B cell (primary cell): ENCODE results near the gene CCL17.

Experiments
- EZH2 ChIP-seq: IDR thresholded peaks from 2 replicates; pipeline ENCODE4 v1.6.1; 2012; ENCODE audit warnings: borderline replicate concordance, low read depth, mild to moderate bottlenecking, moderate library complexity, low read length; ENCODE audit not compliant: insufficient read depth, poor library complexity, severe bottlenecking
- TF ChIP-seq, protein P1 (sequence below): fragments of 200-600 bp; IDR thresholded peaks from one replicate; pipeline ENCODE4 v1.8.0; 2022; ENCODE audit warnings: antibody characterized with exemption, mild to moderate bottlenecking

DNA sequence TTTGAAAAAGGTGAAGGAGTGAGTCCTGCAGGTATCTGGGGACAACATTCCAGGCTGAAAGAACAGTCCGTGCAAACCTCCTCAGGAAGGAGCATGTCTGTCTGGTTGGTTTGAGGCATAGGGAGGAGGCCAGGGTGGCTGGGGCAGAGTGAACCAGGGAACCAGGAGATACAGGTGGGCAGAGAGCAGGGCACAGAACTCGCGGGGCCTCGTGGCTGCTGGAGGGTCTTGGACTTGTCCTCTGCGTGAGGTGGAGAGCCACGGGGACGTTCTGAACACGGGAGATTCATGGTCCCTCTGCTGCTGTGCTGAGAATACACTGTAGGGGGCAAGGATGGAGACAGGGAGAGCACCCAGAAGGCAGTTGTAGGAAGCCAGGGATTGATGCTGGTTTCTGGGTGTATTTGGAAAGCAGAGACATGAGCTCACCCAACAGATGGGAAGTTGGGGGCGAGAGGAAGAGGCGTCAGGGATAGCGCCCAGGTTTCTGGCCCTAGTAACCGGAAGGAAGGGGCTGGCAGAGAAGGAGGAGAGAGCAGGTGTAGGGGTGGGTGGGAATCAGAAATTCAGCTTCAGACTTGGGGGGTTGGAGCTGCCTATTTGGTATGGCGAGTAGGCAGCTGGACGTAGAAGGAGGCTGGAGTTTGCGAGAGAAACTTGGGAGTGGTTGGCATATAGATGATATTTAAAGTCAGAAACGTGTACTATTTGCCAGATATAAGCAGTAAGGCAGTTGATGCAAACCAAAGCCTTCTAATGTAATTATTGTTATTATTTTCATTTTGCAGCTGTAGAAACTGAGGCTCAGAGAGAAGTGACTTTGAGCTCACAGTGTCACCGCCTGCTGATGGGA, at the start of gene CCL17:
- TF ChIP-seq, protein P1, sequence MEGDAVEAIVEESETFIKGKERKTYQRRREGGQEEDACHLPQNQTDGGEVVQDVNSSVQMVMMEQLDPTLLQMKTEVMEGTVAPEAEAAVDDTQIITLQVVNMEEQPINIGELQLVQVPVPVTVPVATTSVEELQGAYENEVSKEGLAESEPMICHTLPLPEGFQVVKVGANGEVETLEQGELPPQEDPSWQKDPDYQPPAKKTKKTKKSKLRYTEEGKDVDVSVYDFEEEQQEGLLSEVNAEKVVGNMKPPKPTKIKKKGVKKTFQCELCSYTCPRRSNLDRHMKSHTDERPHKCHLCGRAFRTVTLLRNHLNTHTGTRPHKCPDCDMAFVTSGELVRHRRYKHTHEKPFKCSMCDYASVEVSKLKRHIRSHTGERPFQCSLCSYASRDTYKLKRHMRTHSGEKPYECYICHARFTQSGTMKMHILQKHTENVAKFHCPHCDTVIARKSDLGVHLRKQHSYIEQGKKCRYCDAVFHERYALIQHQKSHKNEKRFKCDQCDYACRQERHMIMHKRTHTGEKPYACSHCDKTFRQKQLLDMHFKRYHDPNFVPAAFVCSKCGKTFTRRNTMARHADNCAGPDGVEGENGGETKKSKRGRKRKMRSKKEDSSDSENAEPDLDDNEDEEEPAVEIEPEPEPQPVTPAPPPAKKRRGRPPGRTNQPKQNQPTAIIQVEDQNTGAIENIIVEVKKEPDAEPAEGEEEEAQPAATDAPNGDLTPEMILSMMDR: no peak
- no peak for TF ChIP-seq EZH2
